ENCODE measurements around the gene HEBP1. TPM values are rescaled to one million over a fixed set of nuclear protein-coding genes. Genes with fewer than 3 reads are reported as not detected.

HEBP1 gene
- total RNA-seq, 1 donor from 2014 or later: 7.4 TPM

- no peak for DNase-seq (ENCODE audit: low spot score)
- no peaks in the 10 kb centered on the region for H3K9me3 Mint-ChIP-seq
- Histone ChIP-seq H3K9ac (no peak overlapping the region), H3K4me1 (peaks cover 12% of the 10 kb centered on the region), H4K20me1 (ENCODE audit: low read depth) (no peaks in the 10 kb centered on the region), H3K9me3 (ENCODE audit: low read depth) (no peaks in the 10 kb centered on the region), H3F3A (ENCODE audit: low read depth) (peaks cover 2% of the 10 kb centered on the region), H3K79me2 (ENCODE audit: low read depth) (peaks cover 30% of the 10 kb centered on the region), H2AFZ (replicated peaks) (peak overlapping the region; percentile 75), H3K4me3 (peak overlapping the region; percentile 71), H3K36me3 (no peaks in the 10 kb centered on the region), H3K4me2 (peak overlapping the region; percentile 95), H3K27ac (no peak overlapping the region), H3K27me3 (peaks cover 9% of the 10 kb centered on the region)
- no peak overlapping the region for H3K27ac Mint-ChIP-seq
- H3K27me3 Mint-ChIP-seq (ENCODE audit: insufficient read depth, low read depth): no peaks in the 10 kb centered on the region
- TF ChIP-seq EZH2 (IDR thresholded peaks at IDR 0.05) (no peak), EZH2phosphoT487 (IDR thresholded peaks at IDR 0.05) (no peak)
- H3K4me3 Mint-ChIP-seq: peak overlapping the region; percentile 94
- H3K4me1 Mint-ChIP-seq: peaks cover 11% of the 10 kb centered on the region
- H3K36me3 Mint-ChIP-seq: peaks cover 4% of the 10 kb centered on the region
Observed at GRCh38 chr12:13044906-13045299, 44.8 kb upstream of the HEBP1 start.

GRCh38 chr12:13044002-13044905 is 44.2 kb upstream of the HEBP1 start, which contains the start of gene FAM234B:
TSS of gene FAM234B (plus strand) at chr12:13044381. CDS start at chr12:13044404, 23 bp downstream.
- Histone ChIP-seq H3F3A (ENCODE audit: low read depth) (peaks cover 2% of the 10 kb centered on the region), H3K27me3 (peaks cover 9% of the 10 kb centered on the region), H3K27ac (no peak within 1 kb of the TSS), H3K4me2 (peak within 1 kb of the TSS; percentile 95), H3K9me3 (ENCODE audit: low read depth) (no peaks in the 10 kb centered on the region), H3K79me2 (ENCODE audit: low read depth) (peaks cover 30% of the 10 kb centered on the region), H3K36me3 (no peaks in the 10 kb centered on the region), H4K20me1 (ENCODE audit: low read depth) (no peaks in the 10 kb centered on the region), H2AFZ (replicated peaks) (peak within 1 kb of the TSS; percentile 75), H3K4me3 (peak within 1 kb of the TSS; percentile 71), H3K9ac (no peak within 1 kb of the TSS), H3K4me1 (peaks cover 12% of the 10 kb centered on the region)
- no peak for TF ChIP-seq EZH2phosphoT487 (IDR thresholded peaks at IDR 0.05)
- TF ChIP-seq CTCF (IDR thresholded peaks at IDR 0.05): peak; percentile 52
- TF ChIP-seq EZH2 (IDR thresholded peaks at IDR 0.05): peak; percentile 44
- Mint-ChIP-seq H3K4me1 (peaks cover 14% of the 10 kb centered on the region), H3K27ac (peak within 1 kb of the TSS; percentile 32), H3K9me3 (no peaks in the 10 kb centered on the region), H3K27me3 (ENCODE audit: insufficient read depth, low read depth) (no peaks in the 10 kb centered on the region), H3K36me3 (peaks cover 4% of the 10 kb centered on the region), H3K4me3 (peak within 1 kb of the TSS; percentile 94)
- DNase-seq (ENCODE audit: low spot score): peak; percentile 91

- Histone ChIP-seq H2AFZ (replicated peaks) (no peak overlapping the region), H3K9me3 (ENCODE audit: low read depth) (no peaks in the 10 kb centered on the region), H3F3A (ENCODE audit: low read depth) (peaks cover 2% of the 10 kb centered on the region), H3K4me3 (no peak overlapping the region), H4K20me1 (ENCODE audit: low read depth) (no peaks in the 10 kb centered on the region), H3K27ac (no peak overlapping the region), H3K4me2 (no peak overlapping the region), H3K4me1 (peaks cover 12% of the 10 kb centered on the region), H3K9ac (no peak overlapping the region), H3K79me2 (ENCODE audit: low read depth) (peaks cover 26% of the 10 kb centered on the region), H3K36me3 (no peaks in the 10 kb centered on the region), H3K27me3 (peaks cover 9% of the 10 kb centered on the region)
- Mint-ChIP-seq H3K4me3 (peak overlapping the region; percentile 94), H3K27me3 (ENCODE audit: insufficient read depth, low read depth) (no peaks in the 10 kb centered on the region), H3K27ac (no peak overlapping the region), H3K9me3 (no peaks in the 10 kb centered on the region), H3K36me3 (no peaks in the 10 kb centered on the region), H3K4me1 (peaks cover 14% of the 10 kb centered on the region)
- DNase-seq (ENCODE audit: low spot score): no peak
- no peak for TF ChIP-seq EZH2phosphoT487 (IDR thresholded peaks at IDR 0.05)
- no peak for TF ChIP-seq CTCF (IDR thresholded peaks at IDR 0.05)
- no peak for TF ChIP-seq EZH2 (IDR thresholded peaks at IDR 0.05)
Observed at GRCh38 chr12:13042666-13043230, 42.7 kb upstream of the HEBP1 start.
